ENCODE results near the gene RO60.

Gene RO60

DNA sequence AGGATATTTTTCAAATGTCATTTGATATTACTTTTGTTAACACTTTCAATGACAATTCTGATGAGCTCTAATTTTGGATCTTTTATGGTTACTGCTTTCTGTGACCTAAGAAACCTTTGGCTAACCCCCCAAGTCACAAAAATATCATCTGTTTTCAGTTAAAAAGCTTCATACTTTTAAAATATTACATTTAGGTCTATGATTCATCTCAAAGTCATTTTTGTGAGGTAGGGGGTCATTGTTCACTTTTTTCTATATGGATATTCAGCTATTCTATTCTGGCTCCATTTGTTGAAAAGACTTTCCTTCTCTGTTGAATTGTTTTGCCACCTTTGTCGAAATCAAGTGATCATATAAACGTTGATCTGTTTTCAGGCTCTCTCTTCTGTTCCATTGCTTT, 45.0 kb upstream of the RO60 start:
- Histone ChIP-seq H2AK5ac (ENCODE audit: low read length) (no peak overlapping the region), H3K27me3 (ENCODE audit: insufficient read depth, low read length) (no peaks in the 10 kb centered on the region), H4K8ac (ENCODE audit: low read depth, low read length) (no peak overlapping the region), H3K79me1 (ENCODE audit: low read length) (no peaks in the 10 kb centered on the region), H2AFZ (ENCODE audit: insufficient read depth, low read length, poor library complexity) (no peak overlapping the region), H2BK5ac (ENCODE audit: low read depth, low read length, poor library complexity) (no peak overlapping the region), H2BK12ac (ENCODE audit: low read length) (no peak overlapping the region), H3K18ac (ENCODE audit: low read length) (no peak overlapping the region), H3K23ac (ENCODE audit: low read length) (no peak overlapping the region), H3K27ac (ENCODE audit: low read depth, low read length) (no peak overlapping the region), H3K4me3 (ENCODE audit: low read depth, low read length) (no peak overlapping the region), H3K9ac (ENCODE audit: low read length) (no peak overlapping the region), H3K36me3 (ENCODE audit: control insufficient read depth in 1 of 2, insufficient read depth in 2 of 2, low read length in 2 of 2) (no peaks in the 10 kb centered on the region), H3K4me2 (ENCODE audit: low read length) (no peak overlapping the region), H4K12ac (ENCODE audit: low read depth, low read length) (no peak overlapping the region), H3K14ac (ENCODE audit: low read length) (no peak overlapping the region), H4K91ac (ENCODE audit: low read depth, low read length) (no peak overlapping the region), H3K9me3 (ENCODE audit: insufficient read depth, low read depth, low read length) (no peaks in the 10 kb centered on the region), H3K79me2 (ENCODE audit: control insufficient read depth, insufficient read depth, low read length, poor library complexity) (no peaks in the 10 kb centered on the region), H3K4me1 (ENCODE audit: control insufficient read depth in 1 of 2, insufficient read depth in 2 of 2, low read length in 2 of 2) (no peaks in the 10 kb centered on the region), H3K4ac (ENCODE audit: low read depth, low read length) (no peak overlapping the region), H2BK120ac (ENCODE audit: insufficient read depth, low read length, poor library complexity) (no peak overlapping the region)
- no CpG with 5 or more reads among the region's 2 CpGs for WGBS (ENCODE audit: extremely low coverage, insufficient coverage, insufficient read length)
- no peak for DNase-seq

GRCh38 chr1:193016788-193017187, 42.6 kb upstream of the RO60 start:
- no peak overlapping the region for H3K4me3 ChIP-seq (ENCODE audit: low read depth, low read length)
- H3K18ac ChIP-seq (ENCODE audit: low read length): no peak overlapping the region
- H3K4me2 ChIP-seq (ENCODE audit: low read length): no peak overlapping the region
- no peak overlapping the region for H3K23ac ChIP-seq (ENCODE audit: low read length)
- no peak overlapping the region for H3K27ac ChIP-seq (ENCODE audit: low read depth, low read length)
- H3K4me1 ChIP-seq (ENCODE audit: control insufficient read depth in 1 of 2, insufficient read depth in 2 of 2, low read length in 2 of 2): no peaks in the 10 kb centered on the region
- H2BK5ac ChIP-seq (ENCODE audit: low read depth, low read length, poor library complexity): no peak overlapping the region
- H4K91ac ChIP-seq (ENCODE audit: low read depth, low read length): no peak overlapping the region
- H2BK12ac ChIP-seq (ENCODE audit: low read length): no peak overlapping the region
- no peaks in the 10 kb centered on the region for H3K36me3 ChIP-seq (ENCODE audit: control insufficient read depth in 1 of 2, insufficient read depth in 2 of 2, low read length in 2 of 2)
- no peak overlapping the region for H3K4ac ChIP-seq (ENCODE audit: low read depth, low read length)
- no peak overlapping the region for H2BK120ac ChIP-seq (ENCODE audit: insufficient read depth, low read length, poor library complexity)
- H3K79me2 ChIP-seq (ENCODE audit: control insufficient read depth, insufficient read depth, low read length, poor library complexity): no peaks in the 10 kb centered on the region
- no peaks in the 10 kb centered on the region for H3K27me3 ChIP-seq (ENCODE audit: insufficient read depth, low read length)
- H3K79me1 ChIP-seq (ENCODE audit: low read length): no peaks in the 10 kb centered on the region
- no peak overlapping the region for H3K9ac ChIP-seq (ENCODE audit: low read length)
- H4K8ac ChIP-seq (ENCODE audit: low read depth, low read length): no peak overlapping the region
- no peak for DNase-seq
- H3K9me3 ChIP-seq (ENCODE audit: insufficient read depth, low read depth, low read length): no peaks in the 10 kb centered on the region
- H2AFZ ChIP-seq (ENCODE audit: insufficient read depth, low read length, poor library complexity): no peak overlapping the region
- H2AK5ac ChIP-seq (ENCODE audit: low read length): no peak overlapping the region
- H3K14ac ChIP-seq (ENCODE audit: low read length): no peak overlapping the region
- no peak overlapping the region for H4K12ac ChIP-seq (ENCODE audit: low read depth, low read length)

DNA sequence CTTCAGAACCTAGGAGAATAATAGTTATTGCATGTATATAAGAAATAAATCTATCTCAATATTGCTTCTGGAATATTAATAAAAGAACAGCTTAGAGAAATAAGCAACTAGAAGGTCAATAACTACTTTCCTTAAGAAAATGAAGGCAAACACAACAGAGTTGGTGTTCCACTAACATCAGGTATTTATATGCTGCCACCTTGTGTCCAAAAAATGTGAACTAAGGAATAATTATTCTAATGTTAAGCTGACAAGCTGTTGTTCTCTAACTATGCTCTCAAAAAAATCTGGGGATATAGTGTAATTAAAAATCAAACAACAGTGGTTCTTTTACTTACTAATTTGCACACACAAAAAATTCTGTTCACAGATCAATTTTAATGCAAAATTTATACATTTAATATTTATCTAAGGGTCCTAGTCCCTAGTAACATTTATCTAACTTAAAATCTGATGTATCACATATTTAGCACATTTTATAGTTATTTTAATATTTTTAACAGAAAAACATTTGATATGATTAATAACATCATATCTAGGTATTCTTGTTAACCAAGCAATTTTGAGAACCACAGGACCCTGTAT, 39.9 kb upstream of the RO60 start:
- Histone ChIP-seq H3K23ac (ENCODE audit: low read length) (no peak overlapping the region), H2AFZ (ENCODE audit: insufficient read depth, low read length, poor library complexity) (no peak overlapping the region), H3K9ac (ENCODE audit: low read length) (no peak overlapping the region), H3K27me3 (ENCODE audit: insufficient read depth, low read length) (no peaks in the 10 kb centered on the region), H4K91ac (ENCODE audit: low read depth, low read length) (no peak overlapping the region), H3K4me1 (ENCODE audit: control insufficient read depth in 1 of 2, insufficient read depth in 2 of 2, low read length in 2 of 2) (no peaks in the 10 kb centered on the region), H3K14ac (ENCODE audit: low read length) (no peak overlapping the region), H3K79me2 (ENCODE audit: control insufficient read depth, insufficient read depth, low read length, poor library complexity) (no peaks in the 10 kb centered on the region), H3K4me3 (ENCODE audit: low read depth, low read length) (no peak overlapping the region), H3K4ac (ENCODE audit: low read depth, low read length) (no peak overlapping the region), H2BK12ac (ENCODE audit: low read length) (no peak overlapping the region), H4K8ac (ENCODE audit: low read depth, low read length) (no peak overlapping the region), H4K12ac (ENCODE audit: low read depth, low read length) (no peak overlapping the region), H3K36me3 (ENCODE audit: control insufficient read depth in 1 of 2, insufficient read depth in 2 of 2, low read length in 2 of 2) (no peaks in the 10 kb centered on the region), H3K4me2 (ENCODE audit: low read length) (no peak overlapping the region), H2BK120ac (ENCODE audit: insufficient read depth, low read length, poor library complexity) (no peak overlapping the region), H3K27ac (ENCODE audit: low read depth, low read length) (no peak overlapping the region), H3K79me1 (ENCODE audit: low read length) (no peaks in the 10 kb centered on the region), H3K18ac (ENCODE audit: low read length) (no peak overlapping the region), H2BK5ac (ENCODE audit: low read depth, low read length, poor library complexity) (no peak overlapping the region), H2AK5ac (ENCODE audit: low read length) (no peak overlapping the region), H3K9me3 (ENCODE audit: insufficient read depth, low read depth, low read length) (no peaks in the 10 kb centered on the region)
- DNase-seq: peak; percentile 3 to 85

DNA sequence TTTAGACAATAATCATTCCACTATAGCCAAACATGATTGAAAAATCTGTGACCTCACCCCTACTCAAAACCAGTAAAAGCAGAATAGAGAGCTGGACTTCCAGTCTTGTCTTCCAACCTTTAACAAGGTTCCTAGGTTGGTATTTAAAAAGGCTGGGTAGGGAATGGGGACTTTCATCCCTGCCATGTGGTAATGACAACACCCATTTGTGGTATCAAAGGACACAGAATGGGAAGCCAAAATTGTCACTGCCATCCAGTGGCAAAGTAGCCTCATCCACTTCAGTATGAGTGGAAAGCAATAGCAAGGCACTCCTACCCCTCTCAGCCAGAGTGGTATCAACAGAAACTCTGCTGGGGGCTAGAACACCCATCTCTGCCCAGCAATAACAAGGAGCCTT, 34.2 kb upstream of the RO60 start:
- Histone ChIP-seq H2BK12ac (ENCODE audit: low read length) (no peak overlapping the region), H3K9ac (ENCODE audit: low read length) (no peak overlapping the region), H4K8ac (ENCODE audit: low read depth, low read length) (no peak overlapping the region), H3K23ac (ENCODE audit: low read length) (no peak overlapping the region), H3K36me3 (ENCODE audit: control insufficient read depth in 1 of 2, insufficient read depth in 2 of 2, low read length in 2 of 2) (peaks cover 0 to 2% of the 10 kb centered on the region in 2 experiments), H3K27me3 (ENCODE audit: insufficient read depth, low read length) (no peaks in the 10 kb centered on the region), H3K27ac (ENCODE audit: low read depth, low read length) (no peak overlapping the region), H4K91ac (ENCODE audit: low read depth, low read length) (no peak overlapping the region), H3K79me1 (ENCODE audit: low read length) (no peaks in the 10 kb centered on the region), H2AK5ac (ENCODE audit: low read length) (no peak overlapping the region), H2BK5ac (ENCODE audit: low read depth, low read length, poor library complexity) (no peak overlapping the region), H2BK120ac (ENCODE audit: insufficient read depth, low read length, poor library complexity) (no peak overlapping the region), H3K14ac (ENCODE audit: low read length) (no peak overlapping the region), H3K9me3 (ENCODE audit: insufficient read depth, low read depth, low read length) (no peaks in the 10 kb centered on the region), H4K12ac (ENCODE audit: low read depth, low read length) (no peak overlapping the region), H3K4me3 (ENCODE audit: low read depth, low read length) (no peak overlapping the region), H2AFZ (ENCODE audit: insufficient read depth, low read length, poor library complexity) (no peak overlapping the region), H3K79me2 (ENCODE audit: control insufficient read depth, insufficient read depth, low read length, poor library complexity) (no peaks in the 10 kb centered on the region), H3K18ac (ENCODE audit: low read length) (no peak overlapping the region), H3K4ac (ENCODE audit: low read depth, low read length) (no peak overlapping the region), H3K4me2 (ENCODE audit: low read length) (no peak overlapping the region), H3K4me1 (ENCODE audit: control insufficient read depth in 1 of 2, insufficient read depth in 2 of 2, low read length in 2 of 2) (no peaks in the 10 kb centered on the region)
- DNase-seq: no peak

Data from trophoblast cell (in vitro differentiated cells and primary cell).